ENCODE results near the gene ARMC9. TPM values are rescaled to one million over a fixed set of nuclear protein-coding genes. Genes with fewer than 3 reads are reported as not detected.

The ARMC9 gene
- total and polyA plus RNA-seq, 8 donors: 11.4 to 40.6 (median 13.9) TPM

- peaks cover 0 to 18% of the 10 kb centered on the region in 2 donors for H3K36me3 ChIP-seq
- intact Hi-C loops (cut with DNase I): no loop called here
- DNase-seq (no peak), ATAC-seq (no peak)
- TF ChIP-seq CTCF (IDR thresholded peaks at IDR 0.05): no peak
- no peaks in the 10 kb centered on the region for H3K27me3 ChIP-seq
- no peaks in the 10 kb centered on the region for H3K4me1 ChIP-seq
- H3K9me3 ChIP-seq: no peaks in the 10 kb centered on the region
- no peak overlapping the region for H3K4me3 ChIP-seq
- no peak overlapping the region for H3K27ac ChIP-seq
Observed at GRCh38 chr2:231212329-231212845, 14.0 kb downstream of the ARMC9 start.

DNA sequence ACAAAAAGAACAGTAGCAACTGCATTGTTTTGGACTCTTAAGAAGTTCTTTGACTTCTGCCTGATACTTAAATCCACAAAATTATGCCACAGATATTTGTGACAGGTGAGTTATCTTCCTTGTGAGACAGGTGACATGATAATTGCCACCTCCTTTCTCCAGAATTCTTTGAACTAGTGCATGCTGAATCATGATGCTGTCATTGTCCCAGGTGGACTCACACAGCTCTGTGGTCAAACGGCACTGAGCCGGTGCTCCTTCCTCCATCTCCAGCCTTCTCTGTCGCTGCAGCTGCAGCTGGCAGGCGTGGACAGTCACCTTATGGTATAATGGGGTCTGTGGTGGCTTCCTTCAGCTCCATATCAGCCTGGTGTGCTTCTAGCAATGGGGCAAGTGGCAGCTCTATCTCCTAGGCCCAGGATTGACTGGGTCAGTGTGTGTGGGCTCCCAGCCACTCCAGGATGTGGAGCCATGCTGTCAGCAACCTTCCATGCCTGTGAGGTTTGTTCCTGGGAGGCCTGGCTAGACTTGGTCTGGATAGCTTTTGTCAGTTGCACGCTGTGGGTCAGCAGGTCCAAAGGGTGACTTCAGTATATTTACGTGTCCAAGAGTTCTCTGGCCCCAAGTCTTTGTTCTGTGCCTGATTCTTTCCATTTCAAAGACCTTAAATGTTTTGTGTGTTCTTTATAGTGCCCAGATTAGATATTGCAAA is 15.7 kb downstream of the ARMC9 start:
- DNase-seq (no peak), ATAC-seq (no peak)
- TF ChIP-seq CTCF (IDR thresholded peaks at IDR 0.05): no peak
- Histone ChIP-seq H3K4me1 (no peaks in the 10 kb centered on the region), H3K9me3 (no peaks in the 10 kb centered on the region), H3K36me3 (peaks cover 0 to 12% of the 10 kb centered on the region in 2 donors), H3K4me3 (no peak overlapping the region), H3K27me3 (no peaks in the 10 kb centered on the region), H3K27ac (no peak overlapping the region)
- intact Hi-C loops (cut with DNase I): no loop called here

DNA sequence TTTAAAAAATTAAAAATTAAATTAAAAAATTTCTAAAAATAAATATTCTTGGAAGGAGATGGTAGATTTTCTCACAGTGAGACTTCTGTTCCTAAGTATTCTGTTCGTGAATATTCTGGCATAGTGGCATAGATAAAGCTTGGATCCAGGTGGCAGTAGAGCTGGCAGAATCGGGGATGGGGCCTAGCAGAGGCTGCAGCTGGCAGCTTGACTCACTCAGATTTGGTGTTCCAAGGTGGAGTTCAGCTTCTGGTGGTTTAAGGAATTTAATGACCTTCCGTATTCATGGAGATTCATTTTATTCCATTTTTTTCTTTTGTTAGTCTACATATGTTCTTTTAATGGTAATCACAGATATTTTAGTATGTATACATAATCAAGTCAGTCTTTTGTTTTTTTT is 19.9 kb downstream of the ARMC9 start:
- DNase-seq: no peak
- intact Hi-C loops (cut with DNase I): no loop called here
- H3K4me3 ChIP-seq: no peak overlapping the region
- H3K36me3 ChIP-seq: no peaks in the 10 kb centered on the region
- no peak overlapping the region for H3K27ac ChIP-seq
- TF ChIP-seq CTCF (IDR thresholded peaks at IDR 0.05): no peak
- ATAC-seq: no peak
- H3K9me3 ChIP-seq: no peaks in the 10 kb centered on the region
- no peaks in the 10 kb centered on the region for H3K27me3 ChIP-seq
- no peaks in the 10 kb centered on the region for H3K4me1 ChIP-seq

- Histone ChIP-seq H3K9me3 (no peaks in the 10 kb centered on the region), H3K4me1 (no peaks in the 10 kb centered on the region), H3K36me3 (no peaks in the 10 kb centered on the region), H3K27ac (no peak overlapping the region), H3K4me3 (no peak overlapping the region), H3K27me3 (no peaks in the 10 kb centered on the region)
- no peak for TF ChIP-seq CTCF (IDR thresholded peaks at IDR 0.05)
- DNase-seq (no peak), ATAC-seq (no peak)
- intact Hi-C loops (cut with DNase I): no loop called here
Observed at GRCh38 chr2:231219289-231219688, 20.9 kb downstream of the ARMC9 start.

DNA sequence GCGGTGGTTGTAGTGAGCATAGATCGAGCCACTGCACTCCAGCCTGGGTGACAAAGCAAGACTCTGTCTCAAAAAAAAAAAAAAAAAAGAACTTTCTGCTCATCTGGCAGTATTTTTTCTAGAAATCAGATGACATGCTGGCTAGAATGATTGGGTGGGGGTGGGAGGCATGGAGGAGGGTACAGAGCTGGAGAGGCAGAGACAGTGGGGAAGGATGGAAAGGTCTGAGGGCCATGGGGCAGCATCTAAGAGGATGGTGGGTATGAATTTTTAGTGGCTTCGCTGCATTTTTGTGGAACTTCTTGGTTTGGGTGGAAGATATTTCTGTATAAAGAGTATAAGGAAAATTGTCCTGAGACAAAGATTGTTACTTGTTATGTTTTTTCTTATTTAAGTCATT is 23.3 kb downstream of the ARMC9 start:
- no peak overlapping the region for H3K27ac ChIP-seq
- DNase-seq (no peak), ATAC-seq (no peak)
- no peak overlapping the region for H3K4me3 ChIP-seq
- H3K9me3 ChIP-seq: no peaks in the 10 kb centered on the region
- TF ChIP-seq CTCF (IDR thresholded peaks at IDR 0.05): no peak
- H3K36me3 ChIP-seq: no peaks in the 10 kb centered on the region
- H3K4me1 ChIP-seq: no peaks in the 10 kb centered on the region
- intact Hi-C loops (cut with DNase I): no loop called here
- no peaks in the 10 kb centered on the region for H3K27me3 ChIP-seq
